ENCODE results near the gene LNPEP. TPM values are rescaled to one million over a fixed set of nuclear protein-coding genes. Genes with fewer than 3 reads are reported as not detected.

Gene LNPEP
- total RNA-seq, 1 donor from 2014 or later = 30.3 TPM

DNA sequence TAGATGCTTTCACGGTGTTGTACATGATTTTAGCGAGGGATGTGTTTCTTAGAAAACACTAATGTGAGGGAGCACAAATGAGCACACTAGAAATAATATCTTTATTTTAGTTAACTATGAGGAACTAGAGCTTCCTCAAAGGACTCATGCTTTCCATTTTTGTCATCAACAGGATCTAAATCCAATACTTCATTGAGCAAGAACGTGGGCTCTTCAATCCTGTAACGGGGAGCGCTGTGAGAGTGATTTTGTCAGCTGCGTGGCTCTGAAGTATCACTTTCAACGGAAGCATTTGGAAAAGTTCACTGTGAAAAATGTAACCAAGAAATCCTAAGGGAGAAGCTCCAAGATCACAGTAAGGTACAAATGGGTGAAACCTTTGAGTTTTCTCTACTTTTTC is 113.3 kb downstream of the LNPEP start:
- FAIRE-seq (no peak), DNase-seq (ENCODE audit: low read depth) (no peak)
- H3K27me3 ChIP-seq (ENCODE audit: control insufficient read depth, insufficient read depth, low read length) = no peaks in the 10 kb centered on the region
- no peaks in the 10 kb centered on the region for H3K36me3 ChIP-seq (ENCODE audit: control insufficient read depth, insufficient read depth, low read length)
- TF ChIP-seq CTCF (IDR thresholded peaks at IDR 0.05; ENCODE audit: insufficient read depth, low read length, severe bottlenecking) = no peak
- H3K4me3 ChIP-seq (ENCODE audit: low read depth, low read length) = no peak overlapping the region

GRCh38 chr5:97056263-97056662 is 120.4 kb downstream of the LNPEP start:
- Histone ChIP-seq H3K36me3 (ENCODE audit: control insufficient read depth, insufficient read depth, low read length) (no peaks in the 10 kb centered on the region), H3K27me3 (ENCODE audit: control insufficient read depth, insufficient read depth, low read length) (no peaks in the 10 kb centered on the region), H3K4me3 (ENCODE audit: low read depth, low read length) (no peak overlapping the region)
- DNase-seq (ENCODE audit: low read depth) (no peak), FAIRE-seq (no peak)
- no peak for TF ChIP-seq CTCF (IDR thresholded peaks at IDR 0.05; ENCODE audit: insufficient read depth, low read length, severe bottlenecking)

DNA sequence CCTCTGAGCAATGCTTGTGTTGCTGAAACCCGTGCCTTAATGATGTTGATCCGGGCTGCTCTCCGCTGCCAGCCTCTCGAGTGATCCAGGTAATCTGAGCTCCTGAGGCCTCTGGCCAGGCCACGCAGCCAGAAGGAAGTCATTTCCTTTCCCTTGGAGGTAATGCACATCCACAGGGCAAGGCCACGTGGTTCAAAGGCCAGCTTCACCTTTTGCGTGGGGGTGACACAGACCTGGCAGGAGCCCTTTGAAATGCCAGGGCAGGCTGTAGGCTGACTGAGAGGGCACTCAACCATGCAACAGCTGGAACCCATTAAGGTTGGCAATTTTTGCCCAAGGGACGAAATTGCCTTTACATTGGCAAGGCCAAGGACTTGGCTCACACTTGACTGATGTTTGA is 126.2 kb downstream of the LNPEP start:
- no peaks in the 10 kb centered on the region for H3K36me3 ChIP-seq (ENCODE audit: control insufficient read depth, insufficient read depth, low read length)
- H3K4me3 ChIP-seq (ENCODE audit: low read depth, low read length) = no peak overlapping the region
- H3K27me3 ChIP-seq (ENCODE audit: control insufficient read depth, insufficient read depth, low read length) = no peaks in the 10 kb centered on the region
- FAIRE-seq (no peak), DNase-seq (ENCODE audit: low read depth) (no peak)
- no peak for TF ChIP-seq CTCF (IDR thresholded peaks at IDR 0.05; ENCODE audit: insufficient read depth, low read length, severe bottlenecking)

GRCh38 chr5:97063251-97063650 is 127.4 kb downstream of the LNPEP start:
- Histone ChIP-seq H3K4me3 (ENCODE audit: low read depth, low read length) (no peak overlapping the region), H3K36me3 (ENCODE audit: control insufficient read depth, insufficient read depth, low read length) (no peaks in the 10 kb centered on the region), H3K27me3 (ENCODE audit: control insufficient read depth, insufficient read depth, low read length) (no peaks in the 10 kb centered on the region)
- FAIRE-seq (no peak), DNase-seq (ENCODE audit: low read depth) (no peak)
- TF ChIP-seq CTCF (IDR thresholded peaks at IDR 0.05; ENCODE audit: insufficient read depth, low read length, severe bottlenecking) = no peak

DNA sequence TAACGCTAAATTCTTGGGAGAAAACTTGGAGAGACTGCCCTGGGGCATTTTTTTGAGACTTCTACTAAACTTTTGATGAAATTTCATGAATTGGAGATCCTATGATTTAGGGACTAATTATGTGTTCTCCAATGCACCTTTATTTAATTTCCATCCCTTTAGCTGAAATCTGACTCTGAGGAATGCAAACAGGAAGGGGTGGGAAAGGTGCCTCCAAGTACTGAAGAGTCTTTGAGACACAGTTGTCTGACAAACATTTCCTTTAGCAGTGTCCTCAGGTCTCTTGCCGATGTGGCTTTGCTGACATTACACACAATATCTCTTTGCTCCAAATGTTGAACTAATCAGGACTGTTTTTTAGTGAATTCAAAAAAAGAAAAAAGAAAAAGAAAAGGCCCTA is 129.6 kb downstream of the LNPEP start:
- FAIRE-seq = no peak
- DNase-seq (ENCODE audit: low read depth) = peak; percentile 27

More for the DNA sequence above, 129.6 kb downstream of the LNPEP start:
- Histone ChIP-seq H3K36me3 (ENCODE audit: control insufficient read depth, insufficient read depth, low read length) (no peaks in the 10 kb centered on the region), H3K4me3 (ENCODE audit: low read depth, low read length) (no peak overlapping the region), H3K27me3 (ENCODE audit: control insufficient read depth, insufficient read depth, low read length) (no peaks in the 10 kb centered on the region)
- no peak for TF ChIP-seq CTCF (IDR thresholded peaks at IDR 0.05; ENCODE audit: insufficient read depth, low read length, severe bottlenecking)

All from bronchial epithelial cell (primary cell).